Neural progenitor cell (in vitro differentiated cells): ENCODE results near the gene CNGA1. TPM values are rescaled to one million over a fixed set of nuclear protein-coding genes. Genes with fewer than 3 reads are reported as not detected.

Experiments
- DNase-seq: peaks from one replicate; pipeline ENCODE4 v3.0.0-alpha.2; 2016; ENCODE audit warnings: low spot score
- H2AFZ ChIP-seq: fragments of 200-600 bp; sonication (generic); replicated peaks from 2 replicates; pipeline ENCODE4 v1.6.1; 2016; ENCODE audit warnings: antibody characterized with exemption
- H3F3A ChIP-seq: fragments of 200-600 bp; sonication (generic); 2 replicates; pipeline ENCODE4 v1.6.1; 2016; ENCODE audit warnings: antibody characterized with exemption, low read depth
- H3K27ac ChIP-seq: fragments of 200-600 bp; sonication (generic); 2 replicates; pipeline ENCODE4 v1.5.1; 2016; ENCODE audit warnings: mild to moderate bottlenecking
- H3K27me3 ChIP-seq: fragments of 200-600 bp; sonication (generic); 2 replicates; pipeline ENCODE4 v1.6.1; 2016; ENCODE audit warnings: mild to moderate bottlenecking, moderate library complexity
- H3K36me3 ChIP-seq: fragments of 200-600 bp; sonication (generic); 2 replicates; pipeline ENCODE4 v1.5.1; 2016
- H3K4me1 ChIP-seq: fragments of 200-600 bp; sonication (generic); 2 replicates; pipeline ENCODE4 v1.6.1; 2016; ENCODE audit warnings: mixed run types
- H3K4me2 ChIP-seq: fragments of 200-600 bp; sonication (generic); 2 replicates; pipeline ENCODE4 v1.6.1; 2016
- H3K4me3 ChIP-seq: fragments of 200-600 bp; sonication (generic); 2 replicates; pipeline ENCODE4 v1.5.1; 2016
- H3K79me2 ChIP-seq: fragments of 200-600 bp; sonication (generic); 2 replicates; pipeline ENCODE4 v1.6.1; 2016; ENCODE audit warnings: low read depth
- H3K9ac ChIP-seq: fragments of 200-600 bp; sonication (generic); 2 replicates; pipeline ENCODE4 v1.6.1; 2016
- H3K9me3 ChIP-seq: fragments of 200-600 bp; sonication (generic); 2 replicates; pipeline ENCODE4 v1.5.1; 2016; ENCODE audit warnings: low read depth
- H4K20me1 ChIP-seq: fragments of 200-600 bp; sonication (generic); 2 replicates; pipeline ENCODE4 v1.6.1; 2016; ENCODE audit warnings: low read depth
- H3K27ac Mint-ChIP-seq: 3 replicates; pipeline ENCODE4 v1.8.0; 2021; ENCODE audit warnings: mixed read lengths
- H3K27me3 Mint-ChIP-seq: 2 replicates; pipeline ENCODE4 v1.8.0; 2022; ENCODE audit warnings: low read depth, mild to moderate bottlenecking, inconsistent platforms, moderate library complexity, mixed read lengths; ENCODE audit not compliant: insufficient read depth
- H3K36me3 Mint-ChIP-seq: 3 replicates; pipeline ENCODE4 v1.8.0; 2021; ENCODE audit warnings: mixed read lengths
- H3K4me1 Mint-ChIP-seq: 3 replicates; pipeline ENCODE4 v1.8.0; 2021; ENCODE audit warnings: mixed read lengths
- H3K4me3 Mint-ChIP-seq: 3 replicates; pipeline ENCODE4 v1.8.0; 2021; ENCODE audit warnings: mild to moderate bottlenecking, moderate library complexity, mixed read lengths
- H3K9me3 Mint-ChIP-seq: 3 replicates; pipeline ENCODE4 v1.8.0; 2020; ENCODE audit warnings: mixed read lengths
- EZH2 ChIP-seq: fragments of 200-600 bp; sonication (generic); IDR thresholded peaks from 2 replicates; pipeline ENCODE4 v1.6.1; 2017; ENCODE audit warnings: antibody characterized with exemption, mild to moderate bottlenecking, moderate library complexity
- EZH2phosphoT487 ChIP-seq: fragments of 200-600 bp; sonication (generic); IDR thresholded peaks from 2 replicates; pipeline ENCODE4 v1.6.1; 2017; ENCODE audit warnings: antibody characterized with exemption
- total RNA-seq: library from RNA; depleted of rRNA; stranded (reverse); fragments of >200 nt; gene quantifications from 2 replicates; pipeline ENCODE4 v1.2.3, GENCODE V29; 2015; ENCODE audit warnings: low replicate concordance
- TF ChIP-seq, protein P1 (sequence below): fragments of 200-600 bp; sonication (generic); IDR thresholded peaks from 2 replicates; pipeline ENCODE4 v1.5.1; 2017; ENCODE audit warnings: antibody characterized with exemption, mild to moderate bottlenecking

Gene CNGA1
- total RNA-seq, 1 donor from 2014 or later = 0.37 TPM

DNA sequence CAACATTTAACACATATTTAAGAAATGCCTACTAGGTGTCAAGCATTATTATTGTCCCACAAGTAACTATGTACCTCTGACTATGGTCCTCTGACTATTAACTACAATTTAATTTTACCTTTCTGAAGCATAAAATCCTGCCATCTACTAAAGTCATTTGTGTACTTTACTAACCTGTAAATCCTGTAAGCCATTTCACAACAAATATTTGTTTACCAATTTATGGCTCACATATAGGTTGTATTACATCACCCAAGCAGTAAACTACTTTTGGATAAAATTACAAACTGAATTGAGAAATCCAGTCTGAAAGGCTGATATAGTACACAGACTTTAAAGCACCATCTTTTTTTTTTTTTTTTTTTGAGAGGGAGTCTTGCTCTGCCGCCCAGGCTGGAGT lies 43.8 kb downstream of the CNGA1 start:
- Mint-ChIP-seq H3K4me3 (no peak overlapping the region), H3K4me1 (no peaks in the 10 kb centered on the region), H3K27me3 (no peaks in the 10 kb centered on the region), H3K9me3 (no peaks in the 10 kb centered on the region), H3K36me3 (no peaks in the 10 kb centered on the region), H3K27ac (no peak overlapping the region)
- no peak overlapping the region for H3K4me3 ChIP-seq
- no peaks in the 10 kb centered on the region for H3F3A ChIP-seq
- no peak overlapping the region for H2AFZ ChIP-seq
- DNase-seq = no peak
- H3K36me3 ChIP-seq = no peaks in the 10 kb centered on the region
- no peak overlapping the region for H3K9ac ChIP-seq
- no peak overlapping the region for H3K27ac ChIP-seq
- no peaks in the 10 kb centered on the region for H3K4me1 ChIP-seq
- H4K20me1 ChIP-seq = no peaks in the 10 kb centered on the region
- no peaks in the 10 kb centered on the region for H3K79me2 ChIP-seq
- TF ChIP-seq EZH2phosphoT487 (no peak), EZH2 (no peak)
- TF ChIP-seq, protein P1, sequence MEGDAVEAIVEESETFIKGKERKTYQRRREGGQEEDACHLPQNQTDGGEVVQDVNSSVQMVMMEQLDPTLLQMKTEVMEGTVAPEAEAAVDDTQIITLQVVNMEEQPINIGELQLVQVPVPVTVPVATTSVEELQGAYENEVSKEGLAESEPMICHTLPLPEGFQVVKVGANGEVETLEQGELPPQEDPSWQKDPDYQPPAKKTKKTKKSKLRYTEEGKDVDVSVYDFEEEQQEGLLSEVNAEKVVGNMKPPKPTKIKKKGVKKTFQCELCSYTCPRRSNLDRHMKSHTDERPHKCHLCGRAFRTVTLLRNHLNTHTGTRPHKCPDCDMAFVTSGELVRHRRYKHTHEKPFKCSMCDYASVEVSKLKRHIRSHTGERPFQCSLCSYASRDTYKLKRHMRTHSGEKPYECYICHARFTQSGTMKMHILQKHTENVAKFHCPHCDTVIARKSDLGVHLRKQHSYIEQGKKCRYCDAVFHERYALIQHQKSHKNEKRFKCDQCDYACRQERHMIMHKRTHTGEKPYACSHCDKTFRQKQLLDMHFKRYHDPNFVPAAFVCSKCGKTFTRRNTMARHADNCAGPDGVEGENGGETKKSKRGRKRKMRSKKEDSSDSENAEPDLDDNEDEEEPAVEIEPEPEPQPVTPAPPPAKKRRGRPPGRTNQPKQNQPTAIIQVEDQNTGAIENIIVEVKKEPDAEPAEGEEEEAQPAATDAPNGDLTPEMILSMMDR = no peak
- H3K27me3 ChIP-seq = no peaks in the 10 kb centered on the region
- H3K9me3 ChIP-seq = no peaks in the 10 kb centered on the region
- H3K4me2 ChIP-seq = no peak overlapping the region

DNA sequence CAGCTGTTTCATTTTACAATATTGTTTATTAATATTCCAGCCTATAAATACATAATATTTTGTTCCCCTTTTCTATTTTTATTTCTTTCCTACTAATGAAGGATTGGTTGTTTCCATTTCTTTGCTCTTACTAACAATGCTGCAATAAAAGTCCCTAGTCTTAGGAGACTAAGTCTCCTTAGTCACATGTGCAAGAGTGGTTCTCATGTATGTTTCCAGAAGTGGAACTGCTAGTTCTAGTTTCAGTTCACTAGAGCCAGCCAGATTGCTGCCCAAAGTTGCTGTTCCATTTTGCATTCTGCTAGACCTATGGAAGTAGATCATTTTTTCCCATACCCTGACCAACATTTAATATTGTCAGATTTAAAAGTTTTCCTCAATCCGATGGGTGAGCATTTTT lies 44.3 kb downstream of the CNGA1 start:
- no peaks in the 10 kb centered on the region for H3K27me3 ChIP-seq
- no peaks in the 10 kb centered on the region for H3K4me1 ChIP-seq
- H3K79me2 ChIP-seq = no peaks in the 10 kb centered on the region
- H3K27ac Mint-ChIP-seq = no peak overlapping the region
- TF ChIP-seq EZH2 (no peak), EZH2phosphoT487 (no peak)
- TF ChIP-seq, protein P1 = no peak
- no peaks in the 10 kb centered on the region for H3K9me3 ChIP-seq
- no peak overlapping the region for H3K4me2 ChIP-seq
- no peaks in the 10 kb centered on the region for H3K27me3 Mint-ChIP-seq
- H3F3A ChIP-seq = no peaks in the 10 kb centered on the region
- no peaks in the 10 kb centered on the region for H3K9me3 Mint-ChIP-seq
- no peak overlapping the region for H3K4me3 ChIP-seq
- H2AFZ ChIP-seq = no peak overlapping the region
- no peak overlapping the region for H3K27ac ChIP-seq
- no peak overlapping the region for H3K4me3 Mint-ChIP-seq
- no peaks in the 10 kb centered on the region for H3K36me3 ChIP-seq
- H3K36me3 Mint-ChIP-seq = no peaks in the 10 kb centered on the region
- H4K20me1 ChIP-seq = no peaks in the 10 kb centered on the region
- H3K4me1 Mint-ChIP-seq = no peaks in the 10 kb centered on the region
- DNase-seq = no peak
- H3K9ac ChIP-seq = no peak overlapping the region

DNA sequence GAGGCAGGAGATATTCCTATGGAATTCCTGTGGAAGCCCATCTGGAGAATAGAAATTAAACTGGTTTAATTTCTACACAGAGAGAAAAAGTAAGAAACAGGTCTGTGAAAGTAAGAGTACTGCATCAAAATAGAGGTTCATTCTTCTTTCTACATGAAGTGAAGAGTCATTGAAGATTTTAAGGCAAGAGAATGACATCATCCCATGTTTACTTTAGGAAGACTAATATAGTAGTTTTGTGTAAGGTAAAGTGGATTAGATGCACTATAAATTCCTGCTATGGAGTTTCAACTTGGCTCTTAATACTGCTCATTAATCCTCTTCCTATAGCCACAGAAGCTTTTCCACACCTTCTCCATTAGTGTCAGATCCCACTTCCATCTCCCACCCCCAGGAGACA lies 47.6 kb downstream of the CNGA1 start:
- H3K27me3 ChIP-seq = no peaks in the 10 kb centered on the region
- H3K4me2 ChIP-seq = no peak overlapping the region
- no peak overlapping the region for H3K27ac Mint-ChIP-seq
- no peaks in the 10 kb centered on the region for H4K20me1 ChIP-seq
- TF ChIP-seq EZH2 = no peak
- H3K9me3 ChIP-seq = no peaks in the 10 kb centered on the region
- H2AFZ ChIP-seq = no peak overlapping the region
- no peaks in the 10 kb centered on the region for H3K27me3 Mint-ChIP-seq
- no peaks in the 10 kb centered on the region for H3K4me1 ChIP-seq
- H3K36me3 ChIP-seq = no peaks in the 10 kb centered on the region
- no peaks in the 10 kb centered on the region for H3K9me3 Mint-ChIP-seq
- no peak overlapping the region for H3K27ac ChIP-seq
- H3F3A ChIP-seq = no peaks in the 10 kb centered on the region
- H3K4me1 Mint-ChIP-seq = no peaks in the 10 kb centered on the region
- DNase-seq = no peak
- no peak overlapping the region for H3K4me3 Mint-ChIP-seq
- H3K79me2 ChIP-seq = no peaks in the 10 kb centered on the region
- no peak overlapping the region for H3K4me3 ChIP-seq
- H3K36me3 Mint-ChIP-seq = no peaks in the 10 kb centered on the region
- no peak overlapping the region for H3K9ac ChIP-seq

DNA sequence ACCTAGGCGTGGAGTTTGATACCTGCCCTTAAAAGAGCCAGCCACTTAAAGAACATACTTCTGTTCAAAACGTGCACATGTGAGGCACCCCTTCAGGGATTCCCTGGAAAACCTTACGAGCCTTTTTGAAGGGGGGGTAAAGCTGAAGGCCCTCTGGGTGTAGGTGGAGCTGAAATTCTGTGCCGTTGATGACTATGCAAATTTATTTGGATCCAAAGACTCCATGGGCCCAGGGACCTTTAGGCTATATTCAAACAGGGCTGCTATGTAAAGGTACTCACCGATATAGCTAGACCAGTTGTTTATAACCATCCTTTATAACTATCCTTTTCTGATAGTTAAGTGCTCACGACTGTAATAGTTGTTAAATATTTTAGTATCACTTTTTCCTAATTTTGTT lies 61.8 kb downstream of the CNGA1 start:
- Histone ChIP-seq H3K79me2 (no peaks in the 10 kb centered on the region), H4K20me1 (no peaks in the 10 kb centered on the region), H3K27ac (no peak overlapping the region), H3K4me1 (no peaks in the 10 kb centered on the region), H3K9me3 (no peaks in the 10 kb centered on the region), H3K4me3 (no peak overlapping the region), H3K4me2 (no peak overlapping the region), H3K27me3 (no peaks in the 10 kb centered on the region), H3K36me3 (no peaks in the 10 kb centered on the region), H2AFZ (no peak overlapping the region), H3K9ac (no peak overlapping the region), H3F3A (no peaks in the 10 kb centered on the region)
- Mint-ChIP-seq H3K4me1 (no peaks in the 10 kb centered on the region), H3K4me3 (no peak overlapping the region), H3K9me3 (no peaks in the 10 kb centered on the region), H3K27me3 (no peaks in the 10 kb centered on the region), H3K27ac (no peak overlapping the region), H3K36me3 (no peaks in the 10 kb centered on the region)
- TF ChIP-seq EZH2 (no peak), EZH2phosphoT487 (no peak)
- TF ChIP-seq, protein P1 = no peak
- no peak for DNase-seq
